Stimulated activated CD4-positive, alpha-beta T cell treated with anti-CD3 and anti-CD28 coated beads, Interleukin-1b, Interleukin-23, amount 100 ng/mL, for 48 hours (primary cell): ENCODE data around the gene STARD13.

Experiments
- DNase-seq: peaks from one replicate; pipeline ENCODE4 v3.0.0-alpha.2; 2020

STARD13 gene

GRCh38 chr13:33308863-33309262 lies 23.3 kb upstream of the STARD13 start:
- DNase-seq, result no peak

- no peak for DNase-seq
Observed at GRCh38 chr13:33307843-33308242, 22.3 kb upstream of the STARD13 start.

- DNase-seq, result no peak
Observed at GRCh38 chr13:33303855-33304597, 18.5 kb upstream of the STARD13 start.

- DNase-seq, result no peak
Observed at GRCh38 chr13:33299626-33300025, 14.1 kb upstream of the STARD13 start.

- no peak for DNase-seq
Observed at GRCh38 chr13:33296793-33297425, 11.4 kb upstream of the STARD13 start.

GRCh38 chr13:33292712-33293111 lies 7.2 kb upstream of the STARD13 start:
- DNase-seq, result no peak

GRCh38 chr13:33290421-33290965 lies 4.9 kb upstream of the STARD13 start:
- no peak for DNase-seq

GRCh38 chr13:33289966-33290365 lies 4.4 kb upstream of the STARD13 start:
- DNase-seq, result no peak

- DNase-seq, result no peak
Observed at GRCh38 chr13:33287142-33287882, 1.8 kb upstream of the STARD13 start.

GRCh38 chr13:33286128-33286527 lies 573 bp upstream of the STARD13 start:
- no peak for DNase-seq

- no peak for DNase-seq
Observed at GRCh38 chr13:33284916-33285315, 639 bp downstream of the STARD13 start.

- no peak for DNase-seq
Observed at GRCh38 chr13:33284031-33284430, 1.5 kb downstream of the STARD13 start.

GRCh38 chr13:33283195-33283911 lies 2.2 kb downstream of the STARD13 start:
- DNase-seq, result no peak

GRCh38 chr13:33281951-33282595 lies 3.5 kb downstream of the STARD13 start:
- no peak for DNase-seq

- no peak for DNase-seq
Observed at GRCh38 chr13:33280923-33281322, 4.6 kb downstream of the STARD13 start.

GRCh38 chr13:33280279-33280905 lies 5.2 kb downstream of the STARD13 start:
- no peak for DNase-seq

- no peak for DNase-seq
Observed at GRCh38 chr13:33279414-33280278, 5.9 kb downstream of the STARD13 start.

GRCh38 chr13:33278913-33279312 lies 6.6 kb downstream of the STARD13 start:
- DNase-seq, result no peak

- DNase-seq, result no peak
Observed at GRCh38 chr13:33277946-33278345, 7.6 kb downstream of the STARD13 start.

- no peak for DNase-seq
Observed at GRCh38 chr13:33277037-33277740, 8.4 kb downstream of the STARD13 start.
